Mesenchymal stem cell (in vitro differentiated cells and primary cell): ENCODE measurements around the gene CLEC16A.

Experiments used
- DNase-seq: peaks from one replicate; pipeline ENCODE4 v3.0.0-alpha.2; 2013
- H2AFZ ChIP-seq: one replicate; pipeline ENCODE4 v1.6.1; 2013; ENCODE audit warnings: low read depth, mild to moderate bottlenecking, control low read depth, inconsistent platforms, low read length, moderate library complexity
- H2AK5ac ChIP-seq: 2 replicates; pipeline ENCODE4 v1.6.1; 2013; ENCODE audit warnings: low read length, moderate library complexity, mild to moderate bottlenecking, inconsistent platforms; ENCODE audit not compliant: severe bottlenecking
- H2BK120ac ChIP-seq: one replicate; pipeline ENCODE4 v1.6.1; 2013; ENCODE audit warnings: low read depth, mild to moderate bottlenecking, inconsistent platforms, low read length, moderate library complexity
- H2BK12ac ChIP-seq, 2 experiments: one replicate each; pipeline ENCODE4 v1.6.1; 2013; ENCODE audit warnings: inconsistent platforms in 2 of 2, low read length in 2 of 2, mild to moderate bottlenecking in 2 of 2, moderate library complexity in 2 of 2, control low read depth in 1 of 2
- H2BK15ac ChIP-seq: one replicate; pipeline ENCODE4 v1.6.1; 2013; ENCODE audit warnings: mild to moderate bottlenecking, low read depth, inconsistent platforms; ENCODE audit not compliant: poor library complexity, severe bottlenecking
- H2BK5ac ChIP-seq: 2 replicates; pipeline ENCODE4 v1.6.1; 2013; ENCODE audit warnings: low read depth, mild to moderate bottlenecking, low read length, control low read depth, inconsistent platforms; ENCODE audit not compliant: poor library complexity, severe bottlenecking
- H3K14ac ChIP-seq, 2 experiments: one replicate each; pipeline ENCODE4 v1.6.1; 2013; ENCODE audit warnings: inconsistent platforms in 2 of 2, low read length in 2 of 2, control low read depth in 1 of 2, mild to moderate bottlenecking in 1 of 2, moderate library complexity in 1 of 2
- H3K18ac ChIP-seq, 2 experiments: one replicate each; pipeline ENCODE4 v1.6.1; 2013; ENCODE audit warnings: inconsistent platforms in 2 of 2, low read length in 2 of 2, control low read depth in 1 of 2, low read depth in 1 of 2, mild to moderate bottlenecking in 1 of 2
- H3K23ac ChIP-seq, 2 experiments: one replicate each; pipeline ENCODE4 v1.6.1; 2013; ENCODE audit warnings: inconsistent platforms in 2 of 2, low read length in 2 of 2, mild to moderate bottlenecking in 2 of 2, moderate library complexity in 2 of 2, control low read depth in 1 of 2
- H3K27ac ChIP-seq: 2 replicates; pipeline ENCODE4 v1.5.1; 2013; ENCODE audit warnings: mild to moderate bottlenecking, moderate library complexity, low read length, control low read depth, inconsistent platforms; ENCODE audit not compliant: poor library complexity, severe bottlenecking
- H3K27me3 ChIP-seq, 2 experiments: 2 replicates each; pipeline versions ENCODE4 v1.6.1 to v1.7.0; 2013; ENCODE audit warnings: low read length in 2 of 2, mild to moderate bottlenecking in 2 of 2, moderate library complexity in 2 of 2, control low read depth in 1 of 2, inconsistent platforms in 1 of 2; ENCODE audit not compliant: control insufficient read depth in 1 of 2, insufficient read depth in 1 of 2
- H3K36me3 ChIP-seq, 2 experiments: 2 replicates each; pipeline versions ENCODE4 v1.6.1 to v1.7.0; 2013; ENCODE audit warnings: low read length in 2 of 2, control low read depth in 1 of 2, inconsistent platforms in 1 of 2, low read depth in 1 of 2, mild to moderate bottlenecking in 1 of 2; ENCODE audit not compliant: insufficient read depth in 2 of 2, control insufficient read depth in 1 of 2
- H3K4ac ChIP-seq, 2 experiments: one replicate each; pipeline ENCODE4 v1.6.1; 2013; ENCODE audit warnings: inconsistent platforms in 2 of 2, low read length in 2 of 2, mild to moderate bottlenecking in 2 of 2, moderate library complexity in 2 of 2, control low read depth in 1 of 2, low read depth in 1 of 2
- H3K4me1 ChIP-seq: 2 replicates; pipeline ENCODE4 v1.6.1; 2013; ENCODE audit warnings: low read depth, low read length, control low read depth; ENCODE audit not compliant: control insufficient read depth, insufficient read depth
- H3K4me2 ChIP-seq: 2 replicates; pipeline ENCODE4 v1.6.1; 2013; ENCODE audit warnings: low read length, mild to moderate bottlenecking, inconsistent platforms; ENCODE audit not compliant: poor library complexity, severe bottlenecking
- H3K4me3 ChIP-seq, 2 experiments: 2 replicates each; pipeline versions ENCODE4 v1.5.1 to v1.7.0; 2013; ENCODE audit warnings: low read length in 2 of 2, mild to moderate bottlenecking in 2 of 2, control low read depth in 1 of 2, low read depth in 1 of 2; ENCODE audit not compliant: insufficient read depth in 1 of 2
- H3K79me1 ChIP-seq: replicated peaks from 2 replicates; pipeline ENCODE4 v1.6.1; 2013; ENCODE audit warnings: mild to moderate bottlenecking, control low read depth, low read length, inconsistent platforms; ENCODE audit not compliant: poor library complexity, severe bottlenecking
- H3K9ac ChIP-seq: 2 replicates; pipeline ENCODE4 v1.7.0; 2013; ENCODE audit warnings: mild to moderate bottlenecking, low read length, moderate library complexity
- H3K9me3 ChIP-seq: 2 replicates; pipeline ENCODE4 v1.7.0; 2013; ENCODE audit warnings: mild to moderate bottlenecking, low read length; ENCODE audit not compliant: control insufficient read depth
- H4K8ac ChIP-seq: one replicate; pipeline ENCODE4 v1.6.1; 2013; ENCODE audit warnings: inconsistent platforms, mild to moderate bottlenecking, low read length, moderate library complexity
- H4K91ac ChIP-seq: one replicate; pipeline ENCODE4 v1.6.1; 2013; ENCODE audit warnings: mild to moderate bottlenecking, low read length, inconsistent platforms
- WGBS: methylation state at CpG from one replicate; pipeline ENCODE4 v1.1.7; 2013; ENCODE audit warnings: mixed read lengths; 5-methylcytosine and 5-hydroxymethylcytosine counted together

CLEC16A gene

DNA sequence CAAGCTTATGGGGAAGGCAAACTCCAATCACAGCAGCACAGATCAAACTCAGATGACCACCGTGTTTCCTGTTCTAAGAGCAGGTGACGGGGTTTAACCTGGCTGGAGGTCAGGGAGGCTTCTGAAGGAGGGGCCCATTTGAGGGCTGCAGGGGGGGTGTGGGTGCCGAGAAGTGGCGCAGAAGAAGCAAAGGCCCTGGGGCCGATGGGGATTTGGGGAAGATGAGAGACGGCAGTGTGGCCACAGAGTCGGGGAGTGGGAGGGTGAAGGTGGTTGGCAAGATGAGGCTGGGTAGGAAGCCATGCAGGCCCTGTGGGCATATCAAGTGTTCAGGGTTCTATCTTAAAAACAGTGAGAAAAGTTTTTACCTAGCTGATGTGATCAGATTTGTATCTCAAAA, 122.9 kb downstream of the CLEC16A start:
- no peak for DNase-seq
- WGBS = 95% methylated on average over 7 of the region's 7 CpGs

DNA sequence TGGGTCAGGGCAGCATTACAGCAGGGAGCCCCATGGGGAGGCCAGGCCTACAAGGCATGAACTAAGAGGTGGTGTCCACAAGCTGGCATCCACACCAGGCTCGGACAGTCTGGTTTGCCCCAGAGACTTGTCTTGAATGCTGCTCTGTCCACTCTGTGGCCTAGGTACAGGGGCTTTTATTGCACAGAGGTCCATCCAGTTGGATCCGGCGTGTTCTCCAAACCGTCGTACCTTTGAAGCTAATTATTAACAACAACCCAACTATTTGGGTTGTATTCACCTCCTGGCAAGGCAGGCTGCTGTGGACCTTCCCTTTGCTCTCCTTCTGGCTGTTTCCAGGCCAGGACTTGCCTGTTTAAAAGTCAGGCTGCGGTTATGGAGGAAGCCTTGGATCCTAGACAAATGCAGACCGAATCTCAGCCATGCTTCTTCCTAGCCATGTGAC, 123.4 kb downstream of the CLEC16A start:
- Histone ChIP-seq H3K14ac (no peak overlapping the region), H3K79me1 (peaks cover 2% of the 10 kb centered on the region), H3K27ac (no peak overlapping the region), H4K91ac (no peak overlapping the region), H3K4me3 (no peak overlapping the region), H3K36me3 (peaks cover 20 to 27% of the 10 kb centered on the region in 2 experiments), H2BK5ac (no peak overlapping the region), H3K4me1 (peaks cover 12% of the 10 kb centered on the region), H3K27me3 (no peaks in the 10 kb centered on the region), H2BK15ac (no peak overlapping the region), H3K18ac (no peak overlapping the region), H3K4ac (no peak overlapping the region), H3K23ac (no peak overlapping the region), H4K8ac (no peak overlapping the region), H3K9ac (no peak overlapping the region), H3K9me3 (no peaks in the 10 kb centered on the region), H2AK5ac (no peak overlapping the region), H2BK120ac (no peak overlapping the region), H2AFZ (no peak overlapping the region), H2BK12ac (no peak overlapping the region), H3K4me2 (no peak overlapping the region)
- 96% methylated on average over 6 of the region's 7 CpGs for WGBS
- DNase-seq = no peak

More for the DNA sequence above, 122.9 kb downstream of the CLEC16A start:
- Histone ChIP-seq H3K4me2 (no peak overlapping the region), H3K27ac (no peak overlapping the region), H4K91ac (no peak overlapping the region), H3K4ac (no peak overlapping the region), H2BK15ac (no peak overlapping the region), H2BK120ac (no peak overlapping the region), H3K27me3 (no peaks in the 10 kb centered on the region), H3K36me3 (peaks cover 20 to 27% of the 10 kb centered on the region in 2 experiments), H2BK5ac (no peak overlapping the region), H3K18ac (no peak overlapping the region), H2AK5ac (no peak overlapping the region), H3K23ac (no peak overlapping the region), H3K9ac (no peak overlapping the region), H3K79me1 (peaks cover 2% of the 10 kb centered on the region), H3K4me1 (peaks cover 12% of the 10 kb centered on the region), H4K8ac (no peak overlapping the region), H3K14ac (no peak overlapping the region), H3K4me3 (no peak overlapping the region), H3K9me3 (no peaks in the 10 kb centered on the region), H2BK12ac (no peak overlapping the region), H2AFZ (no peak overlapping the region)

GRCh38 chr16:11071829-11072228, 127.5 kb downstream of the CLEC16A start:
- Histone ChIP-seq H3K36me3 (peaks cover 9 to 27% of the 10 kb centered on the region in 2 experiments), H3K14ac (no peak overlapping the region), H3K27ac (no peak overlapping the region), H2BK5ac (no peak overlapping the region), H3K79me1 (peaks cover 8% of the 10 kb centered on the region), H3K18ac (peak overlapping the region in 1 of 2 experiments; percentile 56), H2AK5ac (no peak overlapping the region), H2AFZ (no peak overlapping the region), H3K4ac (peak overlapping the region in 1 of 2 experiments; percentile 71), H3K4me1 (peaks cover 15% of the 10 kb centered on the region), H3K9me3 (no peaks in the 10 kb centered on the region), H3K23ac (no peak overlapping the region), H2BK12ac (peak overlapping the region in 1 of 2 experiments; percentile 31), H2BK15ac (no peak overlapping the region), H4K8ac (no peak overlapping the region), H2BK120ac (no peak overlapping the region), H4K91ac (no peak overlapping the region), H3K9ac (no peak overlapping the region), H3K4me2 (no peak overlapping the region), H3K27me3 (no peaks in the 10 kb centered on the region), H3K4me3 (no peak overlapping the region)
- WGBS = 95% methylated on average over 5 of the region's 5 CpGs
- no peak for DNase-seq

- no peak overlapping the region for H3K23ac ChIP-seq
- H2BK12ac ChIP-seq = peak overlapping the region in 1 of 2 experiments; percentile 95
- H3K9ac ChIP-seq = no peak overlapping the region
- no peak overlapping the region for H3K4me3 ChIP-seq
- no peak overlapping the region for H3K4ac ChIP-seq
- H2AFZ ChIP-seq = no peak overlapping the region
- H3K4me1 ChIP-seq = peaks cover 14% of the 10 kb centered on the region
- peaks cover 9 to 27% of the 10 kb centered on the region in 2 experiments for H3K36me3 ChIP-seq
- peaks cover 8% of the 10 kb centered on the region for H3K79me1 ChIP-seq
- no peak overlapping the region for H4K91ac ChIP-seq
- no peak overlapping the region for H3K14ac ChIP-seq
- no peaks in the 10 kb centered on the region for H3K9me3 ChIP-seq
- H2AK5ac ChIP-seq = no peak overlapping the region
- H2BK5ac ChIP-seq = no peak overlapping the region
- H2BK15ac ChIP-seq = no peak overlapping the region
- peak; percentile 84 for DNase-seq
- H3K18ac ChIP-seq = no peak overlapping the region
- no peak overlapping the region for H3K4me2 ChIP-seq
- H3K27me3 ChIP-seq = no peaks in the 10 kb centered on the region
- H3K27ac ChIP-seq = no peak overlapping the region
- WGBS = 55% methylated on average over 5 of the region's 5 CpGs
- no peak overlapping the region for H2BK120ac ChIP-seq
- H4K8ac ChIP-seq = no peak overlapping the region
Measured at GRCh38 chr16:11072420-11073153, 128.2 kb downstream of the CLEC16A start.
